ENCODE measurements around the gene ELOVL5.

Gene ELOVL5

GRCh38 chr6:53258774-53259155 lies 90.0 kb downstream of the ELOVL5 start:
- H3K27ac ChIP-seq = no peak overlapping the region
- no peak for TF ChIP-seq CTCF (conservative IDR thresholded peaks at IDR 0.05)

GRCh38 chr6:53258076-53258773 lies 90.5 kb downstream of the ELOVL5 start:
- H3K27ac ChIP-seq = no peak overlapping the region
- TF ChIP-seq CTCF (conservative IDR thresholded peaks at IDR 0.05) = no peak

- no peak for TF ChIP-seq CTCF (conservative IDR thresholded peaks at IDR 0.05)
- no peak overlapping the region for H3K27ac ChIP-seq
Observed at GRCh38 chr6:53257533-53257932, 91.2 kb downstream of the ELOVL5 start.

GRCh38 chr6:53257001-53257400 lies 91.7 kb downstream of the ELOVL5 start:
- H3K27ac ChIP-seq = no peak overlapping the region
- TF ChIP-seq CTCF (conservative IDR thresholded peaks at IDR 0.05) = no peak

GRCh38 chr6:53252177-53252692 lies 96.5 kb downstream of the ELOVL5 start:
- H3K27ac ChIP-seq = no peak overlapping the region
- TF ChIP-seq CTCF (conservative IDR thresholded peaks at IDR 0.05) = no peak

GRCh38 chr6:53251033-53251672 lies 97.6 kb downstream of the ELOVL5 start:
- TF ChIP-seq CTCF (conservative IDR thresholded peaks at IDR 0.05) = no peak
- H3K27ac ChIP-seq = no peak overlapping the region

GRCh38 chr6:53250176-53251032 lies 98.3 kb downstream of the ELOVL5 start:
- TF ChIP-seq CTCF (conservative IDR thresholded peaks at IDR 0.05) = no peak
- no peak overlapping the region for H3K27ac ChIP-seq
